H1 (cell line): ENCODE measurements around the gene CNGB1. TPM values are rescaled to one million over a fixed set of nuclear protein-coding genes. Genes with fewer than 3 reads are reported as not detected.

Experiments used
- CTCF ChIA-PET: fragments of 300-600 bp; sonication (Branson Sonifier 250); formaldehyde crosslinking; loops from one replicate; lab custom pipeline; 2021; ENCODE audit not compliant: partially characterized antibody; lab: Charles Lee
- POLR2A ChIA-PET: fragments of 300-600 bp; sonication (Branson Sonifier 250); formaldehyde crosslinking; loops from one replicate; lab custom pipeline; 2021; ENCODE audit warnings: inconsistent platforms; ENCODE audit not compliant: partially characterized antibody; lab: Charles Lee
- DNase-seq, 2 experiments: peaks; one replicate each; pipeline versions ENCODE4 v3.0.0 to v3.0.0-alpha.2; 2010 to 2022; ENCODE audit warnings: low spot score in 2 of 2, low read depth in 1 of 2, mixed read lengths in 1 of 2
- FAIRE-seq: peaks from 2 replicates; lab custom pipeline; 2011; peaks lifted over from hg19 to GRCh38; lab: Jason Lieb, UNC
- H2AFZ ChIP-seq: 2 replicates; pipeline ENCODE4 v1.8.1; 2012; ENCODE audit warnings: low read length, inconsistent platforms
- H2AK5ac ChIP-seq: 2 replicates; pipeline ENCODE4 v1.6.1; 2013; ENCODE audit warnings: low read depth, low read length
- H2BK120ac ChIP-seq: replicated peaks from 2 replicates; pipeline ENCODE3; 2013; ENCODE audit warnings: low read depth, low read length, inconsistent platforms
- H2BK12ac ChIP-seq: 2 replicates; pipeline ENCODE4 v1.6.1; 2013; ENCODE audit warnings: low read depth, low read length
- H2BK15ac ChIP-seq: 2 replicates; pipeline ENCODE4 v1.6.1; 2013; ENCODE audit warnings: low read length
- H2BK20ac ChIP-seq: 2 replicates; pipeline ENCODE4 v1.6.1; 2013; ENCODE audit warnings: low read length
- H2BK5ac ChIP-seq: 2 replicates; pipeline ENCODE4 v1.6.1; 2013; ENCODE audit warnings: low read depth, low read length
- H3K14ac ChIP-seq: 2 replicates; pipeline ENCODE4 v1.6.1; 2013; ENCODE audit warnings: inconsistent platforms; ENCODE audit not compliant: insufficient read length
- H3K18ac ChIP-seq: 2 replicates; pipeline ENCODE4 v1.6.1; 2013; ENCODE audit warnings: low read length; ENCODE audit errors: extremely low read depth
- H3K23ac ChIP-seq: 2 replicates; pipeline ENCODE4 v1.6.1; 2013; ENCODE audit warnings: inconsistent platforms; ENCODE audit not compliant: insufficient read length
- H3K23me2 ChIP-seq: 2 replicates; pipeline ENCODE4 v1.6.1; 2013; ENCODE audit warnings: low read depth, low read length
- H3K27ac ChIP-seq: 2 replicates; pipeline ENCODE4 v1.6.1; 2011; ENCODE audit warnings: low read depth, low read length, inconsistent platforms
- H3K27me3 ChIP-seq, 4 experiments: replicated peaks in 1 of 4; 1 replicate in 1 of 4; 2 replicates in 3 of 4; pipeline versions ENCODE4 v1.6.1 to v1.8.1; 2011 to 2013; ENCODE audit warnings: low read length in 3 of 4, mild to moderate bottlenecking in 3 of 4, inconsistent platforms in 2 of 4, mixed read lengths in 2 of 4, moderate library complexity in 1 of 4; ENCODE audit not compliant: control insufficient read depth in 3 of 4, insufficient read depth in 3 of 4; ENCODE audit errors: extremely low read depth in 1 of 4
- H3K36me3 ChIP-seq, 4 experiments: 2 replicates each; pipeline versions ENCODE4 v1.6.1 to v1.8.1; 2011 to 2013; ENCODE audit warnings: mild to moderate bottlenecking in 4 of 4, low read length in 3 of 4, moderate library complexity in 2 of 4, control low read depth in 1 of 4, inconsistent platforms in 1 of 4; ENCODE audit not compliant: insufficient read depth in 4 of 4, control insufficient read depth in 2 of 4
- H3K4ac ChIP-seq: replicated peaks from 2 replicates; pipeline ENCODE3; 2013; ENCODE audit warnings: low read length, low read depth, mixed read lengths, inconsistent platforms; ENCODE audit not compliant: insufficient read length
- H3K4me1 ChIP-seq, 4 experiments: replicated peaks in 1 of 4; 1 replicate in 1 of 4; 2 replicates in 3 of 4; pipeline versions ENCODE4 v1.6.1 to v1.8.1; 2011 to 2013; ENCODE audit warnings: low read length in 3 of 4, inconsistent platforms in 2 of 4, mixed read lengths in 1 of 4; ENCODE audit not compliant: insufficient read depth in 4 of 4, control insufficient read depth in 3 of 4
- H3K4me2 ChIP-seq, 2 experiments: 2 replicates each; pipeline versions ENCODE4 v1.6.1 to v1.8.1; 2011 to 2013; ENCODE audit warnings: low read depth in 2 of 2, low read length in 2 of 2, control low read depth in 1 of 2, inconsistent platforms in 1 of 2, mild to moderate bottlenecking in 1 of 2; ENCODE audit not compliant: insufficient read depth in 1 of 2
- H3K4me3 ChIP-seq, 4 experiments: fragments of 200-600, 300-600 bp in 1 of 4; sonication (generic), shearing (Covaris generic), sonication (Bioruptor Twin) in 1 of 4; 2 replicates each; pipeline versions ENCODE4 v1.5.1 to v1.8.1; 2011 to 2016; ENCODE audit warnings: low read length in 4 of 4, low read depth in 3 of 4, control low read depth in 2 of 4, inconsistent platforms in 2 of 4, mild to moderate bottlenecking in 2 of 4, mixed read lengths in 1 of 4, moderate library complexity in 1 of 4; ENCODE audit not compliant: insufficient read depth in 2 of 4; ENCODE audit errors: extremely low read depth in 1 of 4
- H3K56ac ChIP-seq: replicated peaks from 2 replicates; pipeline ENCODE3; 2013; ENCODE audit warnings: low read depth, mild to moderate bottlenecking, mixed read lengths, low read length, inconsistent platforms; ENCODE audit not compliant: insufficient read length
- H3K79me1 ChIP-seq: 2 replicates; pipeline ENCODE4 v1.6.1; 2013; ENCODE audit warnings: low read depth, low read length, control low read depth
- H3K79me2 ChIP-seq, 2 experiments: 2 replicates each; pipeline versions ENCODE4 v1.6.1 to v1.8.1; 2012 to 2013; ENCODE audit warnings: low read length in 2 of 2, mild to moderate bottlenecking in 2 of 2, inconsistent platforms in 1 of 2; ENCODE audit not compliant: insufficient read depth in 2 of 2, control insufficient read depth in 1 of 2
- H3K9ac ChIP-seq, 4 experiments: replicated peaks in 1 of 4; 1 replicate in 1 of 4; 2 replicates in 3 of 4; pipeline versions ENCODE4 v1.6.1 to v1.8.1; 2011 to 2013; ENCODE audit warnings: low read depth in 3 of 4, low read length in 3 of 4, control low read depth in 2 of 4, mild to moderate bottlenecking in 2 of 4, moderate library complexity in 2 of 4, inconsistent platforms in 1 of 4; ENCODE audit errors: extremely low read depth in 1 of 4
- H3K9me3 ChIP-seq, 2 experiments: 2 replicates each; pipeline versions ENCODE4 v1.6.1 to v1.8.1; 2012 to 2013; ENCODE audit warnings: mild to moderate bottlenecking in 2 of 2, moderate library complexity in 2 of 2, control low read depth in 1 of 2, inconsistent platforms in 1 of 2, low read depth in 1 of 2, low read length in 1 of 2, mixed read lengths in 1 of 2; ENCODE audit not compliant: insufficient read depth in 2 of 2
- H4K20me1 ChIP-seq, 2 experiments: replicated peaks in 1 of 2; 2 replicates each; pipeline versions ENCODE3 to v1.8.1; 2011 to 2013; ENCODE audit warnings: inconsistent platforms in 2 of 2, low read length in 2 of 2, mild to moderate bottlenecking in 1 of 2; ENCODE audit not compliant: insufficient read depth in 2 of 2, control insufficient read depth in 1 of 2
- H4K5ac ChIP-seq: 2 replicates; pipeline ENCODE4 v1.6.1; 2013; ENCODE audit warnings: low read length, low read depth, mixed read lengths, inconsistent platforms; ENCODE audit not compliant: insufficient read length
- H4K8ac ChIP-seq: 2 replicates; pipeline ENCODE4 v1.8.0; 2013; ENCODE audit warnings: mild to moderate bottlenecking, moderate library complexity, low read length, inconsistent platforms; ENCODE audit not compliant: insufficient read depth; ENCODE audit errors: extremely low read depth
- H4K91ac ChIP-seq: replicated peaks from 2 replicates; pipeline ENCODE3; 2013; ENCODE audit warnings: low read length, mixed read lengths, inconsistent platforms; ENCODE audit not compliant: insufficient read length
- BRCA1 ChIP-seq: IDR thresholded peaks from 2 replicates; pipeline ENCODE4 v1.6.1; 2012; ENCODE audit warnings: low read depth, low read length, improper control_type of control experiment
- HDAC6 ChIP-seq: IDR thresholded peaks from one replicate; pipeline ENCODE4 v1.7.1; 2012; ENCODE audit warnings: low read depth, mild to moderate bottlenecking, inconsistent platforms, low read length, moderate library complexity
- PHF8 ChIP-seq: fragments of 200-600 bp; sonication (generic); conservative IDR thresholded peaks from 2 replicates; pipeline ENCODE4 v1.7.1; 2012; ENCODE audit warnings: low read depth, mild to moderate bottlenecking, inconsistent platforms, low read length, moderate library complexity
- SP1 ChIP-seq: IDR thresholded peaks from 2 replicates; pipeline ENCODE4 v1.6.1; 2011; ENCODE audit warnings: low read depth, low read length
- ZNF274 ChIP-seq: IDR thresholded peaks from 2 replicates; pipeline ENCODE4 v1.7.0; 2012; ENCODE audit warnings: low read length, borderline replicate concordance; ENCODE audit errors: extremely low read depth
- WGBS, 2 experiments: shearing (Covaris generic) in 1 of 2; methylation state at CpG; one replicate each; pipeline versions ENCODE4 v1.1.6 to v1.1.7; 2013 to 2015; ENCODE audit warnings: low lambda C conversion rate in 2 of 2, mixed read lengths in 2 of 2, inconsistent platforms in 1 of 2, low coverage in 1 of 2, missing lambda C conversion rate in 1 of 2; ENCODE audit not compliant: insufficient replicate concordance in 2 of 2, insufficient coverage in 1 of 2, insufficient read length in 1 of 2; ENCODE audit errors: extremely low coverage in 1 of 2, missing lambda C conversion rate in 1 of 2; 5-methylcytosine and 5-hydroxymethylcytosine counted together
- polyA plus RNA-seq, 7 experiments: library from polyadenylated mRNA; depleted of rRNA in 3 of 7; stranded (reverse) in 5 of 7; unstranded in 2 of 7; fragments of >200 nt in 5 of 7; fragments of 200-250 nt in 2 of 7; gene quantifications; 1 replicate in 5 of 7; 2 replicates in 1 of 7; 4 replicates in 1 of 7; pipeline versions ENCODE4 v1.2.1 to v1.2.3, GENCODE V29; 2011 to 2013; ENCODE audit warnings: missing spikeins in 2 of 7, mixed read lengths in 2 of 7
- total RNA-seq: library from RNA; stranded (reverse); fragmentation: NEBNext Ultra II Directional; extraction: Animal tissue kit (Norgen Biotek cat#: 25700); gene quantifications from 2 replicates; pipeline ENCODE4 v1.2.1, GENCODE V29; 2021

Gene CNGB1
- total and polyA plus RNA-seq, 2 of the 8 experiments (the other 6 are each of a cell fraction or from before 2014, with no cell fraction given) = not detected

- Histone ChIP-seq H3K4me1 (peaks cover 4 to 14% (median 7%) of the 10 kb centered on the region in 4 experiments; a peak in 6 of 7 replicates), H2AK5ac (no peak overlapping the region), H3K36me3 (peaks cover 0 to 12% (median 3%) of the 10 kb centered on the region in 4 experiments; a peak in 4 of 8 replicates), H3K23ac (no peak overlapping the region), H2AFZ (no peak overlapping the region), H2BK15ac (no peak overlapping the region), H3K79me1 (no peaks in the 10 kb centered on the region), H4K5ac (no peak overlapping the region), H4K20me1 (peaks cover 0 to 7% of the 10 kb centered on the region in 2 experiments), H3K4ac (no peak overlapping the region), H3K56ac (no peak overlapping the region), H2BK120ac (no peak overlapping the region), H3K18ac (no peak overlapping the region), H2BK20ac (no peak overlapping the region), H3K79me2 (no peaks in the 10 kb centered on the region), H2BK5ac (no peak overlapping the region), H4K91ac (no peak overlapping the region), H2BK12ac (no peak overlapping the region), H3K9me3 (no peaks in the 10 kb centered on the region), H3K14ac (no peak overlapping the region), H4K8ac (no peak overlapping the region), H3K4me3 (no peak overlapping the region), H3K4me2 (no peak overlapping the region), H3K27ac (no peak overlapping the region), H3K9ac (no peak overlapping the region), H3K27me3 (peaks cover 0 to 3% (median 0%) of the 10 kb centered on the region in 4 experiments; a peak in 2 of 7 replicates), H3K23me2 (peaks cover 4% of the 10 kb centered on the region)
- 93% methylated on average over 41 of the region's 62 CpGs; no CpG with 5 or more reads in 1 of the 2 experiments for WGBS, 2 experiments
- POLR2A ChIA-PET = interaction anchor here (0.6 to 1.2 kb wide), 3 partner anchors 8 to 130 kb away, joined by 3 to 6 read pairs (median 4); no protein-coding TSS in a partner anchor
- CTCF ChIA-PET = interaction anchor here (1.0 to 26.3 kb wide), 6 partner anchors 10 to 101 kb away, joined by 3 to 305 read pairs (median 3); no protein-coding TSS in a partner anchor
- DNase-seq (no peak), FAIRE-seq (no peak)
- TF ChIP-seq PHF8 = no peak
- no peak for TF ChIP-seq SP1
- TF ChIP-seq HDAC6 = no peak
- TF ChIP-seq ZNF274 = no peak
- no peak for TF ChIP-seq BRCA1
Observed at GRCh38 chr16:57996406-57997175, 25.7 kb upstream of the CNGB1 start.
